T-helper 9 cell (primary cell): ENCODE data around the gene POLE4.

Experiments used
- DNase-seq: peaks from one replicate; pipeline ENCODE4 v3.0.0-alpha.2; 2020

Gene POLE4

DNA sequence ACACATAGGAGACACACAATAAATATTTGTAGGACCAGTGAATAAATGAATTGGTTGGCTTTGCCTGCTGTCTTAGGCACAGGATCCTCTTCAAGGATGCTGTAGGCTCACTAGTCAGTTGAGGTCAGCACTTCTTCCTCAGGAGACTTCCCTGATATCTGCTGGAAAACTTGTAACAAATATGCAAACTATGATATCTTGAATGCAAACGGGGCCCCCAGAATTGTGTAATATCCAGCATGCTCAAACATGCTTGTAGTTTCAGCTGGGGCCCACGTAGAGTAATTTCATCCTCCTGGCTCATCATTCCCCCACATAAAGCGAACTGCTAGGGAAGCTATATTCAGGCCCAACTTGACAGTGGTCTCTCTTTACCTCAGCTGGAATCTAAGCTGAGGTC lies 43.6 kb downstream of the POLE4 start:
- DNase-seq = no peak

DNA sequence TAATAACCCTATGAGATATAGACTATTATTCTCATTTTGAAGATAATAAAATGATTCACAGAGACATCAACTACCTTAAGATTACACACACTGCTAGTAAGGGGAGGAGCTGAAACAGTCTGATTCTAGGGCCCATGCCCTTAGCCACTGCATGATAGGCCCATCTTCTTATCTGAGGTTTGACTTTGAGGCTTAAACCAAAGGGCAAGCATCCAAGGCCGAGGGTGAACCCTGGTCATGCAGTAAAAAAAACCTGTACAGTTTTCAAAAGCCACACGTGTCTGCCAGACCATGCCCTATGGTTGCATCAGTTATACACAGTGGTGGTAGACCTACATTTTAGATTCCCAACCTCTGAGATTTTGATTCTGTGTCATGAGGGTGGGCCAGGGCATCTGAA lies 44.8 kb downstream of the POLE4 start:
- DNase-seq = no peak

DNA sequence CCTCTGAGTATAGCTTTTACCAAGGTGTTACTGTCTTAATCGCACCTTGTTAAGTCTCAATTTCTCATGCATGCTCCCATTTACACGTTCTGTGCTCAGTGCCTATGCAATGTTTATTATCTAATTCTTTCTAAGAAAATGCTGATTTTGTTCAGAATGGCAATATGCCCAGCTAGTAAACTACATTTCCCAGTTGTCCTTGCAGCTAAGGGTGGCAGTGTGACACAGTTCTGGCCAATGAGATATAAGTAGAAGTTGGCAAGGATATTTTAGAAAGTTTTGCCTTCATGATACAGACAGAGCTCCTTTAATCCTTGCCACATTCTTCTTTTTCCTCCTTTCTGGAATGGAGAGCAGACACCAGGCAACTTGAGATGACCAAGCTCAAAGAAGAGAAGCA lies 45.3 kb downstream of the POLE4 start:
- no peak for DNase-seq

DNA sequence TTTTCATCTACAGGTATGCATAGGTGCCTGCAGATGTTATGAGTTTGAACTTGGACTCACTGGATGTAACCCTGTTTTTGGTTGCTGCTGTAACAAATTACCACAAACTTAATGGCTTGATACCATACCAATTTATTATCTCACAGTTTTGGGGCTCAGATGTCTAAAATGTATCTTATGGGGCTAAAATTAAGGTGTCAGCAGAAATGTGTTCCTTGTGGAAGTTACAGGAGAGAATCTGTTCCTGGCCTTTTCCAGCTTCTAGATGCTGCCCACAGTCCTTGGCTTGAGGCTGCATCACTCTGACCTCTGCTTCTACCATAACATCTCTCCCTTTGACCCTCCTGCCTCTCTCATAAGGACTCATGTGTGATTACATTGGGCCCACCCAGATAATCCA lies 47.6 kb downstream of the POLE4 start:
- no peak for DNase-seq

DNA sequence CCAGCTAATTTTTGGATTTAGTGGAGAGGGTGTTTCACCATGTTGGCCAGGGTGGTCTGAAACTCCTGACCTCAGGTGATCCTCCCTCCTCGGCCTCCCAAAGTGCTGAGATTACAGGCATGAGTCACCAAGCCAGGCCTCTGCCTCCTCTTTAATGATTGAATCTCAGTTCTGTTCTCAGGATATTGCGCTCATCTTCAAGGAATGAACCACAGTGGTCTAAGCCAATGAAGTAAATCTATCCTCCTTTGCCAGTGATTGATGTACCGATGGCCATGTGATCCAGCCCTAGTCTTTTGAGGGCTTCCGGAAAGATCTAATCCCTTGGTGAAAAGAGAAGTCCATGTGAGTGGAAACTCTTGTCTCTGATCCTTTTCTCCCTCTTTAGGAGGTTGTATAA lies 48.6 kb downstream of the POLE4 start:
- no peak for DNase-seq

DNA sequence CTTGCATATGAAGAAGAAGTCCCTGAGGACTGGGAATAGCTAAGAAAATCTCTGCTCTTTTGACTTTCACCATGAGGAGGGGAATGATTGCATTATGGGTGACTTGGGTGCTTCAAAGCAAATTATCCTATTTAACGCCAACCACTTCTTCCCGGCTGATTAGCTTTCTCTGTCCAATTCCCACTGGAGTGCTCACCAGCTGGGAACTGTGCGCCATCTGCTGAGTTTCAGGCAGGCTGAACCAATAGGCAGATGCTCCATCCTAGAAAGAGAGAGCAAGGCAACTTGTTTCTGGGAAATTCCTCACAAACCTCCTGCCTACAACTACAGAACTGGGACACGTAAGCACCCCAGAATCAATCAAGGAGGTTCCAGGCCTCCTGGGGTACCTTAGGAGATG lies 49.4 kb downstream of the POLE4 start:
- no peak for DNase-seq

DNA sequence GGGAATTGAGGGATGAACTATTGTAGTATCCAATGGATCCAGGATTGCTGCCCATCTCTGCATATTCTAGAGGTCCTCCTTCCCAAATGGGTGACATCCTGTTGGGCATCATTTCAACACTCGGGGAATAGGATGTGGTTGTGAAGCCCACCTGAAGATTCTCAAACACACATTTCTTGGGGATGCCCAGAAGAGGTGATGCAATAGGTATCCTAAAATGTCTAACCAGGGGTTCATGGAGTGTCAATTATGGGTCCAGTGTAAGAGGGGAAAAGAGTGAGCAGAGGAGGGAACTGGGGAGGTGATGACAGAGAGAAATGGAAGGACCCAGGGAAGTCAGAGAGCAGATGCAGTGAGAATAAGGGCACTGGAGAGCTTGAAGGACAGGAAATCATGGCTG lies 52.1 kb downstream of the POLE4 start:
- no peak for DNase-seq

DNA sequence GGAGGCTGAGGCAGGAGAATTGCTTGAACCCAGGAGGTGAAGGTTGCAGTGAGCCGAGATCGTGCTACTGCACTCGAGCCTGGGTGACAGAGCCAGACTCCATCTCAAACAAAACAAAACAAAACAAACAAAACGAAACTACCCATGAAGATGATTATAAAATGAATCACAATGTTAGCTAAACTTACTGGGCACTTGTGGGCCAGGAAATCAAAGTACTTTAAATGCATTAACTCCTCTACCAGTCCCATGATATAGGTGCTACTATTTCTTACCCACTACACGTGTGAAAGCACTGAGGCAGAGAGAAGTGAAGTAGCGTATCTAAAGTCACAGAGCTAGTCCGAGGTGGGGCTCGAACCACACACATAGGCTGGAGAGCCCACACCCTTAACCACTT lies 53.6 kb downstream of the POLE4 start:
- DNase-seq = no peak

DNA sequence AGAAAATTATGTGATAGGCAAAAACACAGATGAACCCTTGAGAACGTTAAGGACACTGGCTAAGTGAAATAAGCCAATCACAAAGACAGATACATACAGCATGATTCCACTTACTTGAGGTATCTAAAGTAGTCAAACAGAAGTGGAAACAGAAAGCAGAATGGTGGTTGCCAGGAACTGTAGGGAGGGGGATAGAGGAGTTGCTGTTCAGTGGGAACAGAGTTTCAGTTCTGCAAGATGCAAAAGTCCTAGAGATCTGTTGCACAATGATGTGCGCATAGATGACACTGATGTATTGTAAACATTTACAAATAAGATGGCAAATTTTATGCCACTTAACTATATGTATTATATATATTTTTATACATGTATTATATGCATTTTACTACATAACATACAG lies 59.7 kb downstream of the POLE4 start:
- no peak for DNase-seq
